GM18870 (cell line): Measurements from ENCODE around the gene XXYLT1.

Experiments
- ATAC-seq: cut with Tn5 transposase; IDR thresholded peaks from one replicate; pipeline ENCODE4 v1.9.1; 2021; ENCODE audit warnings: moderate library complexity; ENCODE audit not compliant: unreplicated experiment

XXYLT1 gene

DNA sequence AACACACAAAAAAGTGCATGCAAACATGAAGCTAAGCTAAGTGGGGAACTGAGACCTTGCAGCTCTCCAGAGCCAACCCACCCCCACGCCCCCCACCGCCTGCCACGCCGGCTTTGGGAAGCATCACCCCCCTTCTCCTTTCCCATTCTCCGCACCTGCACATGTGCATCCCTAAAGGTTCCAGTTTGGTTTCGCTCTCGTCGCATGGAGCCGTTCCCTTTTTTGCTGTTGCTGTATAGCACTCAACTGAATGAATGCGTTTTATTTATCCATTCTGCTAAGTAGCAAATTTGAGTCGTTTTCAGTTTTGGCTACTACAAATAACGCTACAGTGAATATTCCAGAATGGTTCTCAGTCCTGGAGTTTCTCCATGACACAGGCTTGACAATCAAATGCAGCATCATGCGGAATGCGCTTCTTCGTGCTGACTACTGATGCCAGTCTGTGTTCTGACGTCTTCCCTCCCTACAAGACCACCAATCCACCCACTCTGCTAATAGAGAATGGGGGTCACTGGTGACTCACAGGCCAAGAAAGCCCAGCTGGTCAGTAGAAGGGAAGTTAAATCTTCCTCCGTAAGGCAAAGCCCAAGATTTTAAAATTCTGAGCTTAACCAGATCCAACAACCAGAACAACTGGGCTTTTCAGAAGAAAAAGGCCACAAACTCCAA lies 115.3 kb downstream of the XXYLT1 start:
- ATAC-seq: no peak

- ATAC-seq: peak; percentile 53
Measured at GRCh38 chr3:195154793-195155535, 116.0 kb downstream of the XXYLT1 start.

- no peak for ATAC-seq
Measured at GRCh38 chr3:195154111-195154791, 116.7 kb downstream of the XXYLT1 start.

DNA sequence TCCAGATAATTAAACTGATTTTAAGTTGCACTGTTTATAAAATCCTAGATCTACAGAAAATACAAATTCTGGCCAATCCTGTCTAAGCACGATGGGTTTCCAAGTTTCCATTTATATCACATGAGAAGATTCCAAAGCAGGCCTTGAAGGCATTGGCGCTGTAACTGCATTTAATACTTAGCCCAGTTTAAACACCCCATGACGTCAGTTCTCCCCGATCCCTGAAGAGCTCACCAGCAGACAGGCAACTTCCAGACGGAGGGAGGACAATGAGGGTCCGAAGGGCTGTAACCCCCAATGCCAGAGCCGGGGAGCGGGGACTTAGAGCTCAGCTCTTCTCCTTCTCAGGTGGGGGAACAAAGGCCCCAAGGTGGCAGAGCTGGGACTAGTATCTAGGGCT lies 117.3 kb downstream of the XXYLT1 start:
- ATAC-seq: no peak

DNA sequence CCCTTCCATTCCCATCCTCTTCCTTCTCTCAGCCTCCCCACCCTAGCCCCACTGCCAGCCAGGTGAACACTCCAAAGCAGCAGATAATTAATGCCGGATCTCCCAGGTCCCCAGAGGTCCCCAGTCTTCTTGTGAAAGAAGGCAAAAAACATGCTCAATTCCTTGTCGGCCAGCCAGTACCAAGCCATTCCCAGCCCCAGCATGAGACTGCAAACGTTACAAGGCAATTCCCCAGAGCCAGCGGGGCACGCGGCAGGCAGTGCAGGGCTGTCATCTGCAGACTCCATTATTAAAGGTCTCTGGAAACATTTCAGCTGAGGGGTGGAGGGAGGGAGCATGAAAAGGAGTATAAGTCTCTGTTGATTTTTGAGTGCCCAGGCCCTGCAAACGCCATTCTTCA lies 117.8 kb downstream of the XXYLT1 start:
- no peak for ATAC-seq

- no peak for ATAC-seq
Measured at GRCh38 chr3:195151866-195152541, 119.0 kb downstream of the XXYLT1 start.

- ATAC-seq: no peak
Measured at GRCh38 chr3:195151402-195151801, 119.6 kb downstream of the XXYLT1 start.

DNA sequence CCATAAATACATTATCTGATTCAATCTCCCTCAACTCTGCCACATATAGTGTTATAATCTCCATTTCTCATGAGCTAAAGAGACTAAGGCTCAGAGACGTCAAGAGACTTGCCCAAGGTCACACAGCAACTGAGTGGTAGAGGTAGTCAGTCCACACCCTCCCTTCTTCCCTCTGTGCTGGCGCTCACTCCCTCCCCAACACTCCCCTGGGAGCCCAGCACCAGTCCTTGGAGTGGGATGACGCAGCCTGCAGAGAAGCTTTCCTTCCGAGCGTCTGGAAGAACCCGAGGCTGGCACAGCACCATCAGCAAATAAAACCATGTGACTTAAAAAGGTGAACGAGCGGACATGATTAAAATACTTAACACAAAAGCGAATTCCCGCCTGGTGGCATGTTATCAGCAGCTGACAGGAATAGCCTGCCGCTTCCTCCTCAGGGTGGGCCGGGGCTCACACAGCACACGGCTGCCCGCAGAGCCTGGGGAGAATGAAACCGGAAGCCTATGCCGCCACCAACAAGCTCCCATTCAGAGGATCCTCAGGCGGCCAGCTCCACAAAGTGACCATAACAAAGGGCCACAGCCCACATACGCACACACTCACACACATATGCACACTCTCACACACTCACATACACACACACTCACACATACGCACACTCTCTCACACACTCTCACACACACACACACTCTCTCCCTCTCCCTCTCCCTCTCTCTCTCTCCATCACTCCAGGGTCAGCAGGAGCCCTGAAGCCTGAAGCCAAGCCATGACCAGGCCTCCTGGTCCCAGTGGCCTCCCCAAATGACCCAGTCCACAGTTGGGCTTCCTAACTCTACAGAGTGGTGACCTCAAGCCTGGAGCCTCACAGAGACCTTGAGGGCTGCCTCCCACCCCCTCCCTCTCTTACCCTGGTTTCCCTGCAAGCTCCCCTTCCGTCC lies 120.5 kb downstream of the XXYLT1 start:
- no peak for ATAC-seq

GRCh38 chr3:195149292-195150030 lies 121.5 kb downstream of the XXYLT1 start:
- no peak for ATAC-seq

DNA sequence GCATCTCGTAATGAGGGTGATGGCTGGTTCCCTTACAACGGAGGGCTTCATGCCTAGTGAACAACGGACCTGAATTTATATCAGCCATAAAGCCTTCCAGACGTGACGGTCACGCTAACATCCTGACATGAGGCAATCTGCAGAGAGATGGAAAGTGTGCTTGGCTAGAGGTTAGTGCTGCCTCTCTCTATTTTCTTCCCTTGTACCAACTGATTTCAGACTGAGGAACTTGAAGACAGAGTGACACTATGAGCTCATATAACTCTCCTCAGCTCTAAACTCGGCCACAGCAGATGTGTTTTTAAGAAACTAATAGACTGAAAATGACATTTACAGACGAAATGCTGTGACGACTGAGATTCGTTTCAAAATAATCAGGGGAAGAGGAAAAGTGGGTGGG lies 122.4 kb downstream of the XXYLT1 start:
- no peak for ATAC-seq

DNA sequence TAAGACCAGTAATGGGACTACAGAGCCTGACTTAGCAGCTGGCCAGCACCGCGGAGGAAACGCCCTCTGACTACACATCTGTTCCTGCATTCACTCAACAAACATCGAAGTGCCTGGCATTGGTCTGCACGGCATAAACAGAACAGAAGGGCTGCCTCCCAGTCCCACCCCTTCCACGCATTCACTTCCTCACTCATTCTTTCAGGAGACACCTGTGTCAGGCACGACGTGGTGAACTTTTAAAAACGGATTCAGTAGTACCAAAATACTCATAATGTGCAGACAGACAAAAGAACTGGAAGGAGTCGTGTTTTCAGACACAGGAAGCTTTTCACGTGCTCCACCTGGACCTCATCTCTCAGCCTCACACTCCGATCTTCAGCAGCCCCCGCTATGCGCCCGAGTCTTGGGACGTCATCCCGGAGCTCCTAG lies 123.3 kb downstream of the XXYLT1 start:
- peak; percentile 77 for ATAC-seq

GRCh38 chr3:195146131-195146530 lies 124.8 kb downstream of the XXYLT1 start:
- no peak for ATAC-seq

DNA sequence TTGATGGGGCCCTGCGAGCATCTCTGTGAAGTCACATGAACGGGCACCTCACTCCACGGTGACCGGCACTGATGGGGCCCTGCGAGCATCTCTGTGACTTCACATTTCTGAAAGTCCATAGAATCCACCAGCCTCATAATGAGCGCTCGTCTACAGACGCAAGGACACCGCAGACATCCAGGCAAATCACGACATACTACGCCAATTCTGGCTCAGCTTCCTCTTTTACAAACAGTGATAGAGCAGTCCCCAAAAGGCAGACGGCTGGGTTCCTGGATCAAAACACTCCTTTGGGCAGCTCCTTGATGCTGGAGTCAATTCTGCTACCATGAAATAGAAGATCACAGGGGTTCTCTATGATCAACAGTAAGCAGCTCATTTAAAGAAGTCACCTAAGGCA lies 125.4 kb downstream of the XXYLT1 start:
- no peak for ATAC-seq

DNA sequence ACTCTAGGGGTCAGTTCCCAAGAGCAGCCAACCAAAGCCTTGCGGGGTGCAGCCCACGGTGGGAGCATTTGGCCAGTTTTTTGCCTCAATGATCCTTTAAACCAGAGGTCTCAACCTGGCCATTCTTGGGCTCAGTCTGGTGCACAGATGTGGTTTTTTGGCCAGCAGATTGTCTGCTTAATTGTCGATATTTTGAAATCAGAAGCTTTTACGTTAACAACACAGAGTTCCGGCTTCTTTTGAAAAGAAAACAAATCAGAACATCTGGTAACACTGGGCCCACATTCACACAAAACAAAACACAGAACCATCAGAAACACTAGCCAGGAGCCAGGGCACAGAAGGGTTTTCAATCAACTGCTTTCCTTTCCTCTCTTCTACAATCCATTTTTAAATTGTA lies 127.7 kb downstream of the XXYLT1 start:
- ATAC-seq: no peak

GRCh38 chr3:195142519-195142918 lies 128.4 kb downstream of the XXYLT1 start:
- no peak for ATAC-seq

- no peak for ATAC-seq
Measured at GRCh38 chr3:195140816-195141793, 129.9 kb downstream of the XXYLT1 start.

GRCh38 chr3:195140410-195140809 lies 130.5 kb downstream of the XXYLT1 start:
- no peak for ATAC-seq

DNA sequence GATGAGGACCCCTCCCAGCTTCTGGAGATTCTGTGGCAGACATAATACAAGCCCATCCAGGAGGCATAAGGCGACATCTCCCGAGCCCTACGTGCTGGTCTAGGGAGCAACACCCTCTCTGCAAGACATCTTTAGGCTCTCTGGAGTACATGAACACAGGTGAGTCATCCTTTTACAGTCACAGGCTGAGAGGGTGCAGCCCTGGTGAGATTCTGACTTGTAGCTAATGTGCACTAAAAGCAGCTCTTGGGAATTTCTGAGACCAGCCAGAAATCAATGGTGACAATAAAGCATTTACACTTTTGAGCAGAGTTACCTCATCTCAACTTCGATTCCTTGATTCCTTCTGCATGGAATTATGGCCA lies 131.1 kb downstream of the XXYLT1 start:
- no peak for ATAC-seq
